Inflammatory macrophage (primary cell): ENCODE data around the gene SLC8A3.
"Not testable (repeated sequence)": the region's sequence is repeated elsewhere in the genome, so short reads cannot be mapped to it uniquely, and the experiment has no call there.

ENCODE experiments used
- DNase-seq, 2 donors: peaks; one replicate each; pipeline ENCODE4 v3.0.0-alpha.2; 2020 to 2022
- total RNA-seq, 18 experiments: gene quantifications; one replicate each; lab custom pipeline; 2026; ENCODE audit warnings: mixed read lengths in 6 of 18, inconsistent platforms in 2 of 18; lab: John Stamatoyannopoulos, UW

Gene SLC8A3, protein sequence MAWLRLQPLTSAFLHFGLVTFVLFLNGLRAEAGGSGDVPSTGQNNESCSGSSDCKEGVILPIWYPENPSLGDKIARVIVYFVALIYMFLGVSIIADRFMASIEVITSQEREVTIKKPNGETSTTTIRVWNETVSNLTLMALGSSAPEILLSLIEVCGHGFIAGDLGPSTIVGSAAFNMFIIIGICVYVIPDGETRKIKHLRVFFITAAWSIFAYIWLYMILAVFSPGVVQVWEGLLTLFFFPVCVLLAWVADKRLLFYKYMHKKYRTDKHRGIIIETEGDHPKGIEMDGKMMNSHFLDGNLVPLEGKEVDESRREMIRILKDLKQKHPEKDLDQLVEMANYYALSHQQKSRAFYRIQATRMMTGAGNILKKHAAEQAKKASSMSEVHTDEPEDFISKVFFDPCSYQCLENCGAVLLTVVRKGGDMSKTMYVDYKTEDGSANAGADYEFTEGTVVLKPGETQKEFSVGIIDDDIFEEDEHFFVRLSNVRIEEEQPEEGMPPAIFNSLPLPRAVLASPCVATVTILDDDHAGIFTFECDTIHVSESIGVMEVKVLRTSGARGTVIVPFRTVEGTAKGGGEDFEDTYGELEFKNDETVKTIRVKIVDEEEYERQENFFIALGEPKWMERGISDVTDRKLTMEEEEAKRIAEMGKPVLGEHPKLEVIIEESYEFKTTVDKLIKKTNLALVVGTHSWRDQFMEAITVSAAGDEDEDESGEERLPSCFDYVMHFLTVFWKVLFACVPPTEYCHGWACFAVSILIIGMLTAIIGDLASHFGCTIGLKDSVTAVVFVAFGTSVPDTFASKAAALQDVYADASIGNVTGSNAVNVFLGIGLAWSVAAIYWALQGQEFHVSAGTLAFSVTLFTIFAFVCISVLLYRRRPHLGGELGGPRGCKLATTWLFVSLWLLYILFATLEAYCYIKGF
- total RNA-seq, result 0 to 1.3 (median 0.09) reads per million in 18 experiments

DNA sequence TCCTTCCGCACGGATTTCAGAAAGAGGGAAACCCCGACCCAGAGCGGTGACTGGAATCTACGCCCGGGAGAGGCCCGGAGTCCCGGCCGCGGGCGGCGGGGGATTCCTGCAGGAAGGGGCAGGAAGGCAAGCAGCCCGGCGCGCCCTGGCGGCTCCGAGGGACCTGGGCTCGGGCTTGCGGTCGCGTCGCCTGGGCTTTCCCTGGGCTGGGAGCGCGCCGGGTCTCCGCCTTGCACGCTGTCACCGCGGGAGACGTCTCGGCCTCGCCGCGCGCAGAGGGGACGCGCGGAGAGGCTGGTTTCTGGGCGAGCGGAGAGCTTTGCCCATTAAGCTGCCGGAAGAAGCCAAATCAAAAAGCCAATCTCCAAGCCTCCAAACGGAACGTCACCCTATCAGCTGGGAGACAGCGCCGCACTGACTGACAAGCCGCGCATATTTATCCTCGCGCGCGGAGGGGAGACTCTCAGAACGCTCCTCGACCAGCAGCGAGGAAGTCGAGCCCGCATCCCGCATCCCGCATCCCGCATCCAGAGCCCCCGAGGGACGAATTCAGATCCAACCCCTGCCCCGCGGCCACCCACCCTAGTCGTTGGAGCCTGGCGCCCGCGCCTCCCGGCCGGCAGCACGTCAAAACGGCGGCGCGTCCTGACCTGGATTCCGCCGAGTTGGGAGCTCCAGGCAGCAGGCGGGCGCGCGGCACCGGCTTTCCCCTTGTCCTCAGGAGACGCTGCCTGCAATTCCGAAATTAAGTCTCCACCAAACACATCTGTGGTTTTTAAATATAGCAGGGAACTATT is at the start of gene SLC8A3:
TSS of gene SLC8A3 (minus strand) at position 293 of the 797 bp plus-strand sequence. CDS start 20,529 bp downstream, outside the sequence.
- peak in 1 of 2 donors; percentile 5 for DNase-seq

DNA sequence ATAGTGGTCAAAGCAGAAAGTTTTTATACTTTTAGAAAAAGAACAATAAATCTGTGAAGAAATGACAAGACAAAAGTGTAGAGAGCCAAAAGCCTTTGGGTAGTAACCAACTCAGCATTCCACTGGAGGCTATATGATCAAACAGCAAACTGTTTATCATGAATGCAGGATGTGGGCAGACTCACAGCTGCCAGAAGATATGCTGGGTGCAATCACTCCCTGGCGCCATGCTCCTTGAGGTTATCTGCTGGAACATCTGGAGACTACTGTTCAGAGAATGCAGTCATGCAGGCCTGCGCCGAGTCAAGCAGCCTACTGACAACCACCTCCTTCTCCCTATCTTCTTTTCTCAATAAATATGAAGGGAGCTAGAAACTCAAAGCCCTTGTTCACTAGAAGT is 49.0 kb upstream of the SLC8A3 start:
- no peak for DNase-seq

DNA sequence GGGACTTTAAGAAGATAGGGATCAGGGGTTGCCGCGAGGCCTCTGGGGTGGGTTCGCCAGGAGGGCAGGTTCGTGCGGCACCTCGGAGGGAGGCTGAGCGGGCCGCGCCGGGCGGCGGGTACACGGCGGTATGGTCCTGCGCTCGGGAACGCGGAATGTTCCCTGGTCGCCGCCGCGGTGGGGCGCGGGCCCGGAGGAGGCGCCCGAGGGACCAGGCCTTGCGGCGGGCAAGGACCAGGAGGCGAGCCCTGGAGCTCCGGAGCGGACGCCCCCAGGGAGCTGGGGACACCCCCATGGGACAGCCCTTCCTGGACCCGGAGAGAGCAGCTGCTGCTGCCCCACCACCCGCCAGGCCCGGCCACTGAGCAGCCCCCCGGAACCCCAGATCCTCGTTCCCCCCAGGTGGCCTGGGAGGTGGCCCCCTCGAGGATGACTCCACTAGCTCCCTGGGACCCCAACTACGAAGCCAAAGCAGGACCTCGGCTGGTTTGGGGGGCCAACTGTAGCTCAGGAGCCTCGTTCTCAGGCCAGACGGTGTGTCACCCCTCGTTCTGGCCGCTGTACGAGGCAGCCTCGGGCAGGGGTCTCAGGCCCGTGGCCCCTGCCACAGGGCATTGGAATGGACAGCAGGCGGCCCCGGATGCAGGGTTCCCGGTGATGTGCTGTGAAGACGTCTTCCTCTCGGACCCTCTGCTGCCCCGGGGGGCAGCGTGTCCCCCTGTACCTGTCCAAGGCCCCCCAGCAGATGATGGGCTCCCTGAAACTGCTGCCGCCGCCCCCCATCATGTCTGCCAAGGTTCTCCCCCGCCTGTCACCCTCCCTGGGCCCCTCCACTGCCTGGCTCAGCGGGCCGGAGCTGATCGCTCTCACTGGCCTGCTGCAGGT is 45.6 kb upstream of the SLC8A3 start:
- no peak for DNase-seq

DNA sequence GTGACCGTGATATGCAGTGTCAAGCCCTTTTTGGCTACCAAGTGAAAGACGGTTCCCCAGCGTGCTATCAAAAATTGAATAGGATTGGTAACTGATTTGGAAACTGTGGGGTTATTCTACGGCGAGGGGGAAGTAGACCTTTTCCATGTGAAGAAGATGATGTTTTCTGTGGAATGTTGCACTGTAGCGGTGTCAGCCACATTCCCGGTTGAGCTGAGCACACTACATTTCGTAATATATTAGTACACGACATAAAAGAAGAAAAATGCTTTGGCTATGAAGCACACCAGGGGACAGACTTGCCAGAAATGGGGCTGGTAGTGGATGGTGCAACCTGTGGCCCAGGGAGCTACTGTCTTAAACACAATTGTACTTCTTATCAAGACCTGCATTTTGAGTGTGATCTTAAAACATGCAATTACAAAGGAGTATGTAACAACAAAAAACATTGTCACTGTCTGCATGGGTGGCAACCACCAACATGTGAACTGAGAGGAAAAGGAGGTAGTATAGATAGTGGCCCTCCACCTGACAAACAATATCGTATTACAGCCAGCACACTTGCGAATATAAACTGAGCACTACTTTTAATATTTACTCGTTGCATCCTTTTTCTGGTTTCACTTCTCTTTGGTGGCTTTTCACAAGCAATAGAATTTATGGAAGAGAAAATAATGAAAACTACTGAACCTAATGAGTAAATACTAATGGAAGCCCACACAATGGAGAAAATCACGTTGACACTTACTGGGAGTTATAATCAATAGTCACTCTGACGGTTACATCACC is 43.2 kb upstream of the SLC8A3 start:
- not testable (repeated sequence) for DNase-seq

DNA sequence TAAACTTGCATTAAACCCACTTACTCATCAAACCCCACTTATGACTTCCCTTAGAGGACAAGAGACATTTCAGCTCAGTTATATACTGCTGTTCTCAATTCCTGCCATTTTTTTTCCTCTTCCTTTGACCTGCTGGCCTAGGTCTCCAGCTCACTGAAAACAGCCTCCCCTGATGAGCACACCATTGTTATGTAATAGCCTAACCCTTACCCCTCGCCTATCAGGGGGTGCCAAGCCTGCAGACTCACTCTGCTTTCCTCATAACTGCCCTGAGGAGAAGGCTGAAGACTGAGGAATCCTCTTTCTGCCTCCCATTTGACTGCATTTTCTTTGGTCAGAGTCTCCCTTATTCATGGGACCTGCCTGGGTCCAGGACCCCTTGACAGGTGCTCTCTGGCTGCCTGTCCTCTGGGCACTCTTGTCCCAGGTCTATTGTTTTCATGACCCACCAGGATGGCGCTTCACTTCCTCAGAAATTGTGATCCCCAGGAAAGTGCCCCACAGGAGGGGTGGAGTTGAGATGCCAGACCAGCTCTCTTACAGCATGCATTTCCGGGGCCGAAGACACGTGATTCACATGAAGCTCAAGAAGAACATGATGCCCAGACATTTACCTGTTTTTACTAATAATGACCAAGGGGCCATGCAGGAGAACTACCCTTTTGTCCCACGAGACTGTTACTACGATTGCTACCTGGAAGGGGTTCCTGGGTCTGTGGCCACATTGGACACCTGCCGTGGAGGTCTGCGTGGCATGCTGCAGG is 41.3 kb upstream of the SLC8A3 start:
- DNase-seq, result not testable (repeated sequence)

DNA sequence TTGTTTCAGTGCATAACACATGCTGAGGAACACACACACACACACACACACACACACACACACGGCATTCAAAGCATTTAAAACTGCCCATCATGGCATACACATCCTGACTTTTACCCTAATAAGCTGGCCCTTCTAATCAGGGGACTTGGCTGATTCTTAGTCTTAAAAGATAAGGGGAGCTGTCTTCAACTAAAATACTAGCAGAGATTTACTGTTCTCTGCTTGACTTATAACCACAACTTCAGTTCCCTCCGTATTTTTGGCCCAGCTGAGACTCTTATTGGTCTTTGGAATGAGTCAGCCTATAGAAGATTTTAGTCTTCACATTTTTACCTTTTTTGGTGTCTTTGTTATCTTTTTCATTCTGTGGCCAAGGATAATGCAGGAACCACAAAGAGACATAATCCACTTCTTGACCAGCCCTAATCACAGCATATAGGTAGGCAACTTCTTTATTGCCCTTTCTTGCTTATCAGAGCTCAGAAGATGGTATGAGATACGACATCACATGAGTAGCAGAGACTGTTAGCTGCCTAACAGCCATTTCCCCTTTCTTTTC is 25.1 kb upstream of the SLC8A3 start:
- DNase-seq, result no peak

DNA sequence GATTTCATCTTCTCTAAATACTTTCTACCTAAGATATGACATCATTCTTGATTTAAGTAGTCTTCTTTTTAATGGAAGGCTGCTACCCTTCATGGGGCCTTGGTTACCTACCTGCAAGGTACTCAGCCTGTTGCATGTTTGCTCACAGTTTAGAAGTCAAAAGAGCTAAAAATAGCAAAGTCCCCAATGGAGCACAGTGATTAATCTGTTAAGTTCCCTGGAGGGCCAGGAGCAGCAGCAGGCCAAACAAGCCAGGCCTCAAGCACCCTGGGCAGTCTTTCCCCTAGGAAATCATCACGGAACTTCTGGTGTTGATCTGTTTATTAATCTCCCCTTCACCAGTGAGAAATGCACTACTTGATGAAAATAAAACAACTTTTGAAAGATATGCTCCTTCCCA is 24.0 kb upstream of the SLC8A3 start:
- DNase-seq, result no peak

DNA sequence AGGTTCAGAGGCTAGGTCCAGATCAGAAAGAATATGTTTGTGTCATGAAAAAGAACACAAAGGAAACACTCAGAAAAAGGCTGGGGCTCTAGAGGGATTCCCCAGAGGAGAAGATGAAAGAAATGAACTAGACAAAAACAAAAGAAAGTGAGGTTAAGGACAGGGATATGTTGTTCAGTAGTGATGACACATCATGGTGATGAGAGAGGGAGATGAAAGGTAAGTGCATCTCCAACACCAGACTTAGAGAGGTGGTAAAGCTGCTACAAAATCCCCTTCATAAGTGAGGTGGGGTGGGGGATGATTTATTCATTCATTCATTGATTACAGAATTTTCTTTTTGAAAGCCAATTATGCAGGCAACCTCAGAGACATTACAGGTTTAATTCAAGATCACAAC is 19.6 kb upstream of the SLC8A3 start:
- no peak for DNase-seq

DNA sequence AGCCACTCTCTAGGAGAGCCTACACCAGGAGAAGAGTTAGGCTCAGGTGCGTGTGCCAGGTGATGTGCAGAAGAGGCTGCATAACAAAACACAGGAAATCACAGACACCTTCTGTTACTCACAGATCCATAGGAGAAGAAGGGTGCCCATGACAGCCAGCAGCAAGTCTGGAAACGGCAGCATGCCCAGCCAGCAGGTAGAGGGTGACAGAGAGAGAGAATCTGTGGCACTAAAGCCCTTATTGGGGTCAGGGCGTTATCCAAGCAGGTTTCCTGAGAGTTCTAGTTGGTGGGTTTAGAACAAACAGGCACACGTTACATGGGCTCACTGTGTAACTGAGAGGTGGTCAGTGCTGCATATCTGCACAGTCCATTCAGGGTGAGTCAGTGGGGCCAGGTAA is 14.9 kb upstream of the SLC8A3 start:
- DNase-seq, result no peak

DNA sequence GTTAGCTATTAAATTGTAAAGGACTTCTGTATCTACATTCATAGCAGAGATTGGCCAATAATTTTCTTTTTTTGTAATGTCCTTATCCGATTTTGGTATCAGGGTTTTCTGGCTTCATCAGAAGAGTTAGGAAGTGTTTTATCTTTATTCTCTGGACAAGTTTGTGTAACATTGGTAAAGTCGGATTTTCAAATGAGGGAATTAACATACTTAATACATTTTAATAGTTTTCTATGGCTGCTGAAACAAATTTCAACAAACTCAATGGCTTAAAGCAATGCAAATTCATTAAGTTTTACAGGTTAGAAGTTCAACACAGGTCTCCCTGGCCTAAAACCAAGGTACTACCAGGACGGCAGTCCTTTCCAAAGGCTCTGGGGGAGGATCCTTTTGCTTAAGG is 13.2 kb upstream of the SLC8A3 start:
- DNase-seq, result no peak

DNA sequence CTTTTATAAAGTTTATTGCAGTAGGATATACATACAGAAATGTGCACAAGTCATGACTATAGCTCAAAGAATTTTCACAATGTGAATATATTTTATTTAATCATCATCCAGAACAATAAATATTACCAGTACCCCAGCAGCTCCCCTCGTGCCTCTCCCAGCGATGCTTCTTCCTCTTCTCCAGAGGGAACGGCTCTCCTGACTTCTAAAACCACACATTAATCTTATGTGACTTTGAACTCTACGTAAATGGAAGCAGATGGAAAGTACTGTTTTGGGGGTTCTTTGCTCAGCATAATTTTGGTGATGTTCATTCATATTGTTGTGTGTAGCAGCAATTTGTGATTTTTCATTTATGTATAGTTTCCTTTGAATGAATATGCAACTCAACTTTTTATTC is 4.6 kb upstream of the SLC8A3 start:
- no peak for DNase-seq

DNA sequence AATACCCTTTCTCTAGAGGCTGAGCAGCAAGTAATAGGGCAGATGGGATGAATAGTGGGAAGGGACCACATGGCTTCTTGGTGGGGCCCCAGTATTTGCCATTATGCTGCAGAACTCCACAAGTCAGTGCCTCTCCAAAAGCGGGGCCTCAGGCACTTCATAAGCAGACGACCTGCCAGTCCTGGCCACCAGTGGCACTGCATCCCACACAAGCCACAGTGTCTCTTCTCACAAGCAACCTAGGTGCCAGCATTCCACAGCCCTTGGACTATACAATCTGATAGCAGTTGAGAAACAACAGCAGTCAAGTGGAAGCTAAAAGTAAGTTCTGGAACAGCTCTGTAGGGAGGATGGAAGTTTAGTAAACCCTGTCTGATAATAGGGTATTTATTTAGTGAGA is 4.2 kb upstream of the SLC8A3 start:
- no peak for DNase-seq

DNA sequence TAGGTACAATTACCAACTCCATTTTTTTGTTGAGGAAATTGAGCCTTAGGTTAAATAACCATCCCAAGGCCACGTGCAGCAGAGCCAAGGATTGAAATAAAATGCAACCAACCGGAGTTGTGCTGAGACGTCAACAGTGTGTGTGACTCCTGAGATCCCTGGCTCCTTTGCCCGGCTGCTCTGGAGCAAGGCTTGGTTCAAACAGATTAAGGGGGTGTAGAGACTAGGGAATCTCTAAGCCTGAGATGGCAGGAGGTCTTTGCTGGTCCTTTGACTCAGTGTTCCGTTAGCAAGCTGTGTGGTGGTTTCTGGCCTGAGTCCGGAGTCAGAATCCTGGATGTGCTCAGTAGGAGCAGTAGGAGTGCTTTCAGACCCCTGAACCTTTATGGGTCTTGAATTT is 1.4 kb upstream of the SLC8A3 start:
- no peak for DNase-seq

DNA sequence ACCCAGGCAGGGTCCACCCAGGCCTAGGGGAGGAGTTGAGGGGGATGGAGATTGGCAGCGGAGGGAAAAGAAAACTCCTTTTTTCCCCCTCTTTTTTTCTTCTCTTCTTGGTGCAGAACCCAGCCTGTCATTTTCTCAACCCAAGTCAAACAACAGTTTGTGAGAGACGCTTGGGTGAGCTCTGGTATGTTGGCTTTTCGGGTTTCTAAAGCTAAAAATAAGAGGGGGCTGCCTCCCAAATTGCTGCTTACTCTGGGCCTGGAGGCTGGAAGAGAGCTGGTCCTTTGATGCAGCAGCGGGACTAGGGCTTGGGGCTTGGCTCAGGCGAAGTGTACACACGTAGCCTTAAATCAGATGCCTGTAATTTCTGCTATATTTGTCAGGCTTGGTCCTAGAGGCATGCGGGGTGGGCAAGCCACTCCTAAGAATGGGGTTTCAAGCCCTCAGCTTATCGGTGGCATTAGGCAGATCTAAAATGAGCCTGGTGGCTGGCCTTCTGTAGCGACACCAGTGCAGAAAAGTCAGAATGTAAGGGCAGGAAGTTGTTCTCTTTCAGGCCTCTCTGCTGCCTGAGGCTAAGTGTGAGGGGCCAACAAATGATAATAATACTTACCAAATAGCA is 816 bp upstream of the SLC8A3 start:
- no peak for DNase-seq

DNA sequence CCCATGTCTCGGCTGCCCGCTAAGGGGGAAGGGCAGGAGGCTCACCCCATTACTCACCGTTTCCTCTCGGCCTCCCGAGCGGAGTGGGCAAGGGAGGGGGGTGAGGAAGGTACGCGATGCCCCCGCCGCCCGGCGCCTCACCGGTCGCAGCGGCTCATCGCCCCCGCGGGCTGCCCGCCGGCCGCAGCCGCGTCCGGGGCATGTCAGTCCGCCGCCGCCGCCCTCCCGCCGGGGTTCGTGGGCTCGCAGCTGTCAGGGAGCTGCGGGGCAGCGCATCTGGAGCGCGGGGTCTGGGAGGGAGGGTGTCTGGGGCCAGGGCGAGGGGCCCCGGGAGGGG is 461 bp downstream of the SLC8A3 start:
- no peak for DNase-seq

DNA sequence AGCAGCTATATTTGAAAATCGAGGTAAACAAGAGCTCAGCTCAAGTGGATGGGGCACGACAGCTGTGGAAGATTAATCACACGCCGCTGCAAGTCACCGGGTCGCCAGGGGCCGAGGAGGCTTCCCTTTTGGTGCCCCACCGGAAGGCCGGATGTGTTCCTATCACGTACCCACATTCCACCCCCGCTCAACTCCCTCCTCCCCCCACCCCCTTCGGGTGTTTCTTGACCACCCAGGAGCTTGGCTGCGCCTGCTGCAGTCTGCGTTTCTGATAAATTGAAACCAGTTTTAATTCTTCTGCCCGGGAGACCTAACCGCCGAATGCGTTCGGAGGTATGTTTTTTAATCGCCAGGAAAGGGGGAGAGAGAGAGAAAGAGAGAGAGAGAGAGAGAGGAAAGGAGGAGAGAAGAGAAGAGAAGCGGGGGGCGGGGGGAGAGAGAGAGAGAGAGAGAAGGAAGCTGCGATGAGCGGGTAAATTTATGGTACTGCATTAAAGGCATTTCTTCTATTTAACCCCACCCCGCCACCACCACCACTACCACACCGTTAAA is 1.8 kb downstream of the SLC8A3 start:
- DNase-seq, result no peak

DNA sequence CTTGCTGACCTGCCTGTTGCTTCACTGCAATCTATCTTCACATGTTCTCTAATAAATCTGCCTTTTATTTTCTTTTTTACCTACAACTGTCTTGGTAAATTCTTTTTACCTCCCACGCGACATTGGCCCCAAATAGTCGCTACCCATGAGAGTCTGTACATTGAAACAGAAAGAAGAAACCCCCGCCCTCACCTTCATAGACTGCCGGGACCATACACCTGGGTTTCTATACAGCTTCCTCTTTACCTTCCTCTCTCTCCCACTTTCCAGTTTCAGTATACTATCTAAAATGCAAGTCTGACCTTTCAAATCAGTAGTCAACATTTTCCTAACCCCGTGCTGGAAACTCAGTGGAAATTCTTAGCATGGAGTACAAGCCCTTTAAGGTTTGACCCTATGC is 4.8 kb downstream of the SLC8A3 start:
- DNase-seq, result no peak

DNA sequence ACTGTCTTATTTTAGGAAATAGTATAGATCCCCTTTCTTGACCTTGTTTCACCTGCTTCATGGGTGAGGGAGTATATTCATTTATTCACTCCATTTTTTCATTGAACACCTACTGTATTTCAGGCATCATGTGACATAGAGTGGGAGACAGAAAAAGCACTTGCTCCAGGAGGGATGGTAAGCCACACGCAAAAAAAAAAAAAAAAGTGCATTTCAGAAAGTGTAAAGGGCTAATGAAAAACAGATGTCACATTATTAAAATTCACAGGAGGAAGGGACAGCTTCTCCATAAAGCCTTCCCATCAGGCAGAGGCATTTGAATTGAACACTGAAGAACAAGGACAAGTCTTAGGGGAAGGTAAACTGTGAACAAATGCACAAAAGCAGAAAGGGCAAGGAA is 7.5 kb downstream of the SLC8A3 start:
- no peak for DNase-seq

DNA sequence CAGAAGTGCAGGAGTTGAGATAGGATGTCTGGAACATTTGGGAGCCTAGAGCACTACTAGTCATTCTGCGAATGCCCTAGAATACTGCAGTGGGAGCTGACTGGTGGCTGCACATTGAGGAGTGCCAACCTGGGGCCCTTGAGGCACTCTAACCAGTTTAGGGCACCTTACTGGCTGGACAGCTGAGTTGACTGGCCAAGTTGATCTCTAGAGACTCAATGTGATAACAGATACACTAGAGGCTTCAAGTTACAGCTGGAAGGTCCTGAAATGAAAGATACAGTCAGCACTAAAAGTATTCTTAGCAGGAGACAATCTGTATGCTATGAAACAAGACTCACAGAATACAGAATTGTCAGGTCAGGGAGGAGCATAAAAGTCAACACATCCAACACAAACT is 8.0 kb downstream of the SLC8A3 start:
- no peak for DNase-seq
